ENCODE measurements around the gene GRAMD1B. TPM values are rescaled to one million over a fixed set of nuclear protein-coding genes. Genes with fewer than 3 reads are reported as not detected.

Gene GRAMD1B
- total RNA-seq, 4 donors from 2014 or later = 2.2 to 4.0 (median 3.5) TPM

DNA sequence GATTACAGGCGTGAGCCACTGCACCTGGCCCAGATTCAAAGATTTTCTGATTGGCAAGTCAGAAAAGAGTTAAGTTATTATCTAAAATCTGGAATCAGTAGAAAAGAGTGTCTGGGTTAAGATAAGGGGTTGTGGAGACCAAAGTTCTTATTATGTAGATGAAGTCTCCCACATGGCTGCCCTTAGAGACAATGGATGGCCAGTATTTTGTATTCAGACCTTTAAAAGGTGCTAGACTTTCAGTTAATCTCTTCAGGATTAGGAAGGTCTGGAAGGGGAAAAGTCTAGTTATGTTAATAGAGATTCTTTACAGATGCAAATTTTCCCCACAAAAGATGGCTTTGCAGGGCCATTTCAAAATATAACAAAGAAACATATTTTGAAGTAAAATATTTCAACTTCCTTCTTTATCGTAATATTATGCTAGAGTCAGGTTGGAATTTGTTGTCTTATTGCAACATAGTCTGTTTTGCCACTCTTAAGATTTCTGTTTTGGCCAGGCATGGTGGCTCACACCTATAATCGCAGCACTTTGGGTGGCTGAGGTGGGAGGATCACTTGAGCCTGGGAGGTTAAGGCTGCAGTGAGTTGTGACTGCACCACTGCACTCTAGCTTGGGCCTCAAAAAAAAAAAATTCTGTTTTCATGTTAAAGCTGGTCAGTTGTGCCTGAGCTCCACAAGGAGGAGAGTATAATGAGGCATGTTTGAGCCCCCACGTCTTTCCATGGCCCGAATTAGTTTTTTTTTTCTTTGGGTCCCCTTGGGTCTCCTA lies 14.0 kb downstream of the GRAMD1B start:
- no peaks in the 10 kb centered on the region for H3K9me3 ChIP-seq
- no peak overlapping the region for H3K27ac ChIP-seq (replicated peaks in 1 of 4)
- no peaks in the 10 kb centered on the region for H3K4me1 ChIP-seq
- no peaks in the 10 kb centered on the region for H3K27me3 ChIP-seq
- DNase-seq (ENCODE audit: extremely low spot score) = no peak
- intact Hi-C loops (cut with DNase I) = no loop called here
- H3K4me3 ChIP-seq = no peak overlapping the region
- no peak for TF ChIP-seq POLR2AphosphoS5 (IDR thresholded peaks at IDR 0.05)
- TF ChIP-seq, protein P1, sequence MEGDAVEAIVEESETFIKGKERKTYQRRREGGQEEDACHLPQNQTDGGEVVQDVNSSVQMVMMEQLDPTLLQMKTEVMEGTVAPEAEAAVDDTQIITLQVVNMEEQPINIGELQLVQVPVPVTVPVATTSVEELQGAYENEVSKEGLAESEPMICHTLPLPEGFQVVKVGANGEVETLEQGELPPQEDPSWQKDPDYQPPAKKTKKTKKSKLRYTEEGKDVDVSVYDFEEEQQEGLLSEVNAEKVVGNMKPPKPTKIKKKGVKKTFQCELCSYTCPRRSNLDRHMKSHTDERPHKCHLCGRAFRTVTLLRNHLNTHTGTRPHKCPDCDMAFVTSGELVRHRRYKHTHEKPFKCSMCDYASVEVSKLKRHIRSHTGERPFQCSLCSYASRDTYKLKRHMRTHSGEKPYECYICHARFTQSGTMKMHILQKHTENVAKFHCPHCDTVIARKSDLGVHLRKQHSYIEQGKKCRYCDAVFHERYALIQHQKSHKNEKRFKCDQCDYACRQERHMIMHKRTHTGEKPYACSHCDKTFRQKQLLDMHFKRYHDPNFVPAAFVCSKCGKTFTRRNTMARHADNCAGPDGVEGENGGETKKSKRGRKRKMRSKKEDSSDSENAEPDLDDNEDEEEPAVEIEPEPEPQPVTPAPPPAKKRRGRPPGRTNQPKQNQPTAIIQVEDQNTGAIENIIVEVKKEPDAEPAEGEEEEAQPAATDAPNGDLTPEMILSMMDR (IDR thresholded peaks at IDR 0.05) = no peak
- TF ChIP-seq POLR2A (IDR thresholded peaks at IDR 0.05; ENCODE audit: low read depth) = no peak
- TF ChIP-seq EP300 (IDR thresholded peaks at IDR 0.05) = no peak
- 90% methylated on average over 5 of the region's 5 CpGs for whole genome bisulfite sequencing
- no peaks in the 10 kb centered on the region for H3K36me3 ChIP-seq

- intact Hi-C loops (cut with DNase I) = no loop called here
- Histone ChIP-seq H3K4me1 (peaks cover 0 to 8% (median 4%) of the 10 kb centered on the region in 4 donors), H3K36me3 (no peaks in the 10 kb centered on the region), H3K27ac (replicated peaks in 1 of 4) (no peak overlapping the region), H3K27me3 (no peaks in the 10 kb centered on the region), H3K9me3 (no peaks in the 10 kb centered on the region), H3K4me3 (no peak overlapping the region)
- no peak for DNase-seq (ENCODE audit: extremely low spot score)
- TF ChIP-seq, protein P1 (IDR thresholded peaks at IDR 0.05) = no peak
- TF ChIP-seq EP300 (IDR thresholded peaks at IDR 0.05) = no peak
- no peak for TF ChIP-seq POLR2A (IDR thresholded peaks at IDR 0.05; ENCODE audit: low read depth)
- TF ChIP-seq POLR2AphosphoS5 (IDR thresholded peaks at IDR 0.05) = no peak
- 71% methylated on average over 8 of the region's 8 CpGs for WGBS
Observed at GRCh38 chr11:123448823-123449222, 18.8 kb downstream of the GRAMD1B start.

GRCh38 chr11:123449436-123449835 lies 19.4 kb downstream of the GRAMD1B start:
- Histone ChIP-seq H3K4me3 (no peak overlapping the region), H3K27ac (replicated peaks in 1 of 4) (no peak overlapping the region), H3K9me3 (no peaks in the 10 kb centered on the region), H3K27me3 (no peaks in the 10 kb centered on the region), H3K4me1 (peaks cover 0 to 8% (median 4%) of the 10 kb centered on the region in 4 donors), H3K36me3 (no peaks in the 10 kb centered on the region)
- TF ChIP-seq, protein P1 (IDR thresholded peaks at IDR 0.05) = no peak
- TF ChIP-seq EP300 (IDR thresholded peaks at IDR 0.05) (no peak), POLR2AphosphoS5 (IDR thresholded peaks at IDR 0.05) (no peak), POLR2A (IDR thresholded peaks at IDR 0.05; ENCODE audit: low read depth) (no peak)
- DNase-seq (ENCODE audit: extremely low spot score) = no peak
- intact Hi-C loops (cut with DNase I) = no loop called here

DNA sequence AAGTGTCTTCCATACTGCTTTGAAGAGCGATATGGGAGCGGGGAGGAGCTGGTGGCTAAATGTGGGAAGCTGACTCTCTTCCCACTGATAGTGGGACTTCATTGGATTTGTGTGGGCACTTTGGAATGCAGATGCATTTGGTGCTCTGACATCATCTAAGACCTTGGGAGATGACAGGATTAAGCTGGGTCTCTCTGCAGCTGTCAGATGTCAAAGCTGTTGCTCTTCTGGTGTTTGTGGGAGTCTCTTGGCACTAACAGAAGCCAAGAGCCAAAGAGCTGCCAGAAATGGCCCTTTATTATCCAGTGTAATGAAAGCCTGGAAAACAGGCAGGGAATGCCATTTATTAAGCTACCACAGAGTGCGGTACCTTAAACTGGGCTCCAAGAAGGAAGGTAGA lies 20.6 kb downstream of the GRAMD1B start:
- Histone ChIP-seq H3K9me3 (no peaks in the 10 kb centered on the region), H3K27me3 (no peaks in the 10 kb centered on the region), H3K27ac (replicated peaks in 1 of 4) (no peak overlapping the region), H3K36me3 (no peaks in the 10 kb centered on the region), H3K4me1 (peaks cover 0 to 8% (median 4%) of the 10 kb centered on the region in 4 donors), H3K4me3 (no peak overlapping the region)
- WGBS = 79% methylated on average over 3 of the region's 3 CpGs
- intact Hi-C loops (cut with DNase I) = no loop called here
- no peak for DNase-seq (ENCODE audit: extremely low spot score)
- no peak for TF ChIP-seq EP300 (IDR thresholded peaks at IDR 0.05)
- TF ChIP-seq POLR2A (IDR thresholded peaks at IDR 0.05; ENCODE audit: low read depth) = no peak
- TF ChIP-seq POLR2AphosphoS5 (IDR thresholded peaks at IDR 0.05) = no peak
- TF ChIP-seq, protein P1 (IDR thresholded peaks at IDR 0.05) = no peak
